Parathyroid adenoma (tissue), 2 donors: ENCODE results near the gene RIN3.

Source experiments
- H2AFZ ChIP-seq: fragments of 300-600 bp; sonication (generic); one replicate; pipeline ENCODE4 v1.7.0; 2017; ENCODE audit warnings: antibody characterized with exemption, mild to moderate bottlenecking
- H3K27ac ChIP-seq: fragments of 300-600 bp; sonication (generic); one replicate; pipeline ENCODE4 v1.7.0; 2017
- H3K27me3 ChIP-seq: fragments of 300-600 bp; sonication (generic); one replicate; pipeline ENCODE4 v1.7.0; 2017; ENCODE audit warnings: low read length; ENCODE audit not compliant: control insufficient read depth, insufficient read depth
- H3K36me3 ChIP-seq: fragments of 300-600 bp; sonication (generic); one replicate; pipeline ENCODE4 v1.7.0; 2017; ENCODE audit warnings: low read length; ENCODE audit not compliant: control insufficient read depth, insufficient read depth
- H3K4me1 ChIP-seq: fragments of 300-600 bp; sonication (generic); one replicate; pipeline ENCODE4 v1.7.0; 2017; ENCODE audit warnings: control low read depth
- H3K4me2 ChIP-seq: fragments of 300-600 bp; sonication (generic); one replicate; pipeline ENCODE4 v1.7.0; 2017; ENCODE audit warnings: low read length
- H3K4me3 ChIP-seq: fragments of 300-600 bp; sonication (generic); one replicate; pipeline ENCODE4 v1.7.0; 2017; ENCODE audit warnings: low read depth, low read length
- H3K79me2 ChIP-seq: fragments of 300-600 bp; sonication (generic); one replicate; pipeline ENCODE4 v1.7.0; 2017; ENCODE audit warnings: control low read depth
- H3K9ac ChIP-seq: fragments of 300-600 bp; sonication (generic); one replicate; pipeline ENCODE4 v1.7.0; 2017; ENCODE audit warnings: mild to moderate bottlenecking
- H3K9me3 ChIP-seq: fragments of 300-600 bp; sonication (generic); one replicate; pipeline ENCODE4 v1.7.0; 2017; ENCODE audit warnings: low read length; ENCODE audit not compliant: control insufficient read depth
- TF ChIP-seq, protein P1 (sequence below): fragments of 300-600 bp; sonication (generic); IDR thresholded peaks from one replicate; pipeline ENCODE4 v1.7.0; 2017; ENCODE audit warnings: antibody characterized with exemption, mild to moderate bottlenecking
- donor health status: primary hyperparathyroidism.

RIN3 gene

GRCh38 chr14:92557544-92557912, 43.9 kb downstream of the RIN3 start:
- Histone ChIP-seq H3K9ac (no peak overlapping the region), H3K4me3 (no peak overlapping the region), H2AFZ (no peak overlapping the region), H3K79me2 (peaks cover 19% of the 10 kb centered on the region), H3K27me3 (no peaks in the 10 kb centered on the region), H3K4me1 (no peaks in the 10 kb centered on the region), H3K36me3 (no peaks in the 10 kb centered on the region), H3K9me3 (no peaks in the 10 kb centered on the region), H3K27ac (no peak overlapping the region), H3K4me2 (no peak overlapping the region)
- TF ChIP-seq, protein P1, sequence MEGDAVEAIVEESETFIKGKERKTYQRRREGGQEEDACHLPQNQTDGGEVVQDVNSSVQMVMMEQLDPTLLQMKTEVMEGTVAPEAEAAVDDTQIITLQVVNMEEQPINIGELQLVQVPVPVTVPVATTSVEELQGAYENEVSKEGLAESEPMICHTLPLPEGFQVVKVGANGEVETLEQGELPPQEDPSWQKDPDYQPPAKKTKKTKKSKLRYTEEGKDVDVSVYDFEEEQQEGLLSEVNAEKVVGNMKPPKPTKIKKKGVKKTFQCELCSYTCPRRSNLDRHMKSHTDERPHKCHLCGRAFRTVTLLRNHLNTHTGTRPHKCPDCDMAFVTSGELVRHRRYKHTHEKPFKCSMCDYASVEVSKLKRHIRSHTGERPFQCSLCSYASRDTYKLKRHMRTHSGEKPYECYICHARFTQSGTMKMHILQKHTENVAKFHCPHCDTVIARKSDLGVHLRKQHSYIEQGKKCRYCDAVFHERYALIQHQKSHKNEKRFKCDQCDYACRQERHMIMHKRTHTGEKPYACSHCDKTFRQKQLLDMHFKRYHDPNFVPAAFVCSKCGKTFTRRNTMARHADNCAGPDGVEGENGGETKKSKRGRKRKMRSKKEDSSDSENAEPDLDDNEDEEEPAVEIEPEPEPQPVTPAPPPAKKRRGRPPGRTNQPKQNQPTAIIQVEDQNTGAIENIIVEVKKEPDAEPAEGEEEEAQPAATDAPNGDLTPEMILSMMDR, result no peak

GRCh38 chr14:92558319-92558718, 44.7 kb downstream of the RIN3 start:
- no peak overlapping the region for H3K4me3 ChIP-seq
- TF ChIP-seq, protein P1, result no peak
- H3K4me1 ChIP-seq, result no peaks in the 10 kb centered on the region
- H3K36me3 ChIP-seq, result no peaks in the 10 kb centered on the region
- H2AFZ ChIP-seq, result no peak overlapping the region
- no peak overlapping the region for H3K9ac ChIP-seq
- no peaks in the 10 kb centered on the region for H3K9me3 ChIP-seq
- peaks cover 16% of the 10 kb centered on the region for H3K79me2 ChIP-seq
- no peaks in the 10 kb centered on the region for H3K27me3 ChIP-seq
- H3K27ac ChIP-seq, result no peak overlapping the region
- H3K4me2 ChIP-seq, result no peak overlapping the region

GRCh38 chr14:92559486-92559885, 45.9 kb downstream of the RIN3 start:
- H3K4me1 ChIP-seq, result no peaks in the 10 kb centered on the region

GRCh38 chr14:92560106-92560865, 46.7 kb downstream of the RIN3 start:
- peaks cover 9% of the 10 kb centered on the region for H3K79me2 ChIP-seq
- H3K27ac ChIP-seq, result no peak overlapping the region
- no peak overlapping the region for H3K4me2 ChIP-seq
- H3K27me3 ChIP-seq, result no peaks in the 10 kb centered on the region
- no peak overlapping the region for H3K4me3 ChIP-seq
- TF ChIP-seq, protein P1, result no peak
- no peaks in the 10 kb centered on the region for H3K4me1 ChIP-seq
- H3K9ac ChIP-seq, result no peak overlapping the region
- H2AFZ ChIP-seq, result no peak overlapping the region
- no peaks in the 10 kb centered on the region for H3K36me3 ChIP-seq
- no peaks in the 10 kb centered on the region for H3K9me3 ChIP-seq

More at GRCh38 chr14:92559486-92559885, 45.9 kb downstream of the RIN3 start:
- H3K9me3 ChIP-seq, result no peaks in the 10 kb centered on the region
- no peak overlapping the region for H3K4me2 ChIP-seq
- no peaks in the 10 kb centered on the region for H3K36me3 ChIP-seq
- no peak overlapping the region for H3K27ac ChIP-seq
- H3K9ac ChIP-seq, result no peak overlapping the region
- peaks cover 9% of the 10 kb centered on the region for H3K79me2 ChIP-seq
- no peaks in the 10 kb centered on the region for H3K27me3 ChIP-seq
- H3K4me3 ChIP-seq, result no peak overlapping the region
- TF ChIP-seq, protein P1, result no peak
- no peak overlapping the region for H2AFZ ChIP-seq
